Measurements from ENCODE around the gene DDX56. TPM values are rescaled to one million over a fixed set of nuclear protein-coding genes. Genes with fewer than 3 reads are reported as not detected.

DDX56 gene
- total and polyA plus RNA-seq, 2 donors, result 61.3 to 114 TPM

DNA sequence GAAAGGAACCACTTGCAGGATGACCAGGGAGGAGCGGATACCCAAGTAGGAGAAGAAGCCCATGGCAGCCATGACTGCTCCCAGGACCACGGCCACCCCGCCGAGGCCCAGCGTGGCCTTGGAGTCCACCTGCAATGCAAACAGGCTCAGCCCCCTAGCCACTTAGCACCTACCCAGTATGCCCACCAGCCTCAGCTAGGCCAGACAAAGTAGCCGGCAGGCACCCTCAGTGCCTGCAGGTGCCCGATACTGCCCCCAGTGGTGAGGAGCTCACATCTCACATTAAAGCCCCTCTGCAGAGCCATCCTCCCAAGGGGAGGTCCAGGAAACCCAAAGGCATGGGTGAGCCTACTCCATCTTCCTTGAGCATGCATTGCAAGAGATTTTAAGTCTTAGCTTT, 39.2 kb downstream of the DDX56 start:
- Histone ChIP-seq H3K9me3 (ENCODE audit: control insufficient read depth in 2 of 2, insufficient read depth in 1 of 2, low read length in 1 of 2) (no peaks in the 10 kb centered on the region), H3K27me3 (ENCODE audit: control insufficient read depth in 2 of 2, insufficient read depth in 1 of 2, low read length in 1 of 2) (no peaks in the 10 kb centered on the region), H3K4me3 (ENCODE audit: low read length in 2 of 2) (no peak overlapping the region), H3K27ac (ENCODE audit: low read depth in 1 of 2, low read length in 1 of 2) (no peak overlapping the region), H3K4me1 (ENCODE audit: control insufficient read depth in 2 of 2, insufficient read depth in 2 of 2, low read length in 2 of 2) (no peaks in the 10 kb centered on the region), H3K36me3 (ENCODE audit: control insufficient read depth in 2 of 2, insufficient read depth in 2 of 2, low read length in 1 of 2) (no peaks in the 10 kb centered on the region)
- 76% methylated on average over 7 of the region's 7 CpGs for WGBS
- peak in 8 of 9 donors; percentile 16 to 55 (median 26) for DNase-seq (ENCODE audit: low read depth in 6 of 9, low spot score in 9 of 9)

DNA sequence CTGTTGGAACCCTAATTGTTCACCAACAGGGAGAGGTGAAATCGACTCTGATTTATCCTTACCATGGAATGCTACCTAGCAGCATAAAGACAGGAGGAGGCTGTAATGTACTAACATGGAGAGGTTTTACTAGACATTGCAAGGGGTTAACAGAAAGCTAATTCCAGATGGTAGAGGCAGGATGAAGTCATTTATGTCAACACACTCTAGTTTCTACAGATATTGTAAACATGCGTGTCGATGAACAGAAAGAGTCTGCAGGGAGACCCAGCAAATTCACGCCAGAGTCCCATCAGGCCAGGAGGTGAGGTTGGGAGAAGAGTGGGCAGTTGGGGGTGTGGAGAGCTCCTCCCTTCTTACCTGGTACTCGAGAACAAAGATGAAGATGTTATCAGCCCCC, 39.6 kb downstream of the DDX56 start:
- H3K9me3 ChIP-seq (ENCODE audit: control insufficient read depth in 2 of 2, insufficient read depth in 1 of 2, low read length in 1 of 2), result no peaks in the 10 kb centered on the region
- no peaks in the 10 kb centered on the region for H3K36me3 ChIP-seq (ENCODE audit: control insufficient read depth in 2 of 2, insufficient read depth in 2 of 2, low read length in 1 of 2)
- no peaks in the 10 kb centered on the region for H3K27me3 ChIP-seq (ENCODE audit: control insufficient read depth in 2 of 2, insufficient read depth in 1 of 2, low read length in 1 of 2)
- 93% methylated on average over 5 of the region's 5 CpGs for WGBS
- no peak for DNase-seq (ENCODE audit: low read depth in 6 of 9, low spot score in 9 of 9)
- no peaks in the 10 kb centered on the region for H3K4me1 ChIP-seq (ENCODE audit: control insufficient read depth in 2 of 2, insufficient read depth in 2 of 2, low read length in 2 of 2)
- no peak overlapping the region for H3K27ac ChIP-seq (ENCODE audit: low read depth in 1 of 2, low read length in 1 of 2)
- no peak overlapping the region for H3K4me3 ChIP-seq (ENCODE audit: low read length in 2 of 2)

DNA sequence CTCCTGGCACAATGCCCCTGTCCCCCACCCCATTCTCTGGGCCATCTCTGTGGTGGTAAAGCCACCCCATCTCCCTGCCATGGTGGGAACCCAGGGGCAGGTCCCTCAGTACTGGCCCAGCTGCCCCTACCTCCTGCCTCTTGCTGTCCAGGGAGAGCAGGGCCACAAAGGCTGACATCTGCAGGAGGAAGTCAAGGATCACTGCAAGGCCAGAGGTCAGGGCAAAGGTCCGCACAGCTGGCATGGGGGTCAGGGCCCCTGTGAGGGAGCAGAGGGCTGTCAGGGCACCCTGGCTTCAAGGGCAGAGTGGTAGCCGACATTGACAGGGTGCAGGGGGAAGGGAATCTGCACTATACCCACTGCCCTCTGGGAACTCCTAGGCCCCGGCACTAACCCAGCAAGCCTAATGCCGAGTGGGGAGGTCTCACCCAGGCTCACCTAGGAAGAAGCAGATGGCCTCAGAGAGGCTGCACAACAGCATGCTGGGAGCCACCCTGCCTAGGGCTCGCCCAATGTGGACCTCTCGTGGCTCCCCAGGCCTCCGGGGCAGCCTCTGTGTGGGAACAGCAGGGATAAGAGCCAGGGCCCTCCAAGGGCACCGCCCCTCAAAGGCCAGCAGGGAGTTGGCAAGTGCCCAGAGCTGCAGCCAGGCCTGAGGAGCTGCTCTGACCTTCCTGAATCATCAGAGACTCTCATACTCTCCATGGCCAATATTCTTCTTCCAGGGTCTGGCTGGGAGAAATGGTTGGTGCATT, 40.2 kb downstream of the DDX56 start:
- 92% methylated on average over 8 of the region's 8 CpGs for WGBS
- no peak overlapping the region for H3K27ac ChIP-seq (ENCODE audit: low read depth in 1 of 2, low read length in 1 of 2)

DNA sequence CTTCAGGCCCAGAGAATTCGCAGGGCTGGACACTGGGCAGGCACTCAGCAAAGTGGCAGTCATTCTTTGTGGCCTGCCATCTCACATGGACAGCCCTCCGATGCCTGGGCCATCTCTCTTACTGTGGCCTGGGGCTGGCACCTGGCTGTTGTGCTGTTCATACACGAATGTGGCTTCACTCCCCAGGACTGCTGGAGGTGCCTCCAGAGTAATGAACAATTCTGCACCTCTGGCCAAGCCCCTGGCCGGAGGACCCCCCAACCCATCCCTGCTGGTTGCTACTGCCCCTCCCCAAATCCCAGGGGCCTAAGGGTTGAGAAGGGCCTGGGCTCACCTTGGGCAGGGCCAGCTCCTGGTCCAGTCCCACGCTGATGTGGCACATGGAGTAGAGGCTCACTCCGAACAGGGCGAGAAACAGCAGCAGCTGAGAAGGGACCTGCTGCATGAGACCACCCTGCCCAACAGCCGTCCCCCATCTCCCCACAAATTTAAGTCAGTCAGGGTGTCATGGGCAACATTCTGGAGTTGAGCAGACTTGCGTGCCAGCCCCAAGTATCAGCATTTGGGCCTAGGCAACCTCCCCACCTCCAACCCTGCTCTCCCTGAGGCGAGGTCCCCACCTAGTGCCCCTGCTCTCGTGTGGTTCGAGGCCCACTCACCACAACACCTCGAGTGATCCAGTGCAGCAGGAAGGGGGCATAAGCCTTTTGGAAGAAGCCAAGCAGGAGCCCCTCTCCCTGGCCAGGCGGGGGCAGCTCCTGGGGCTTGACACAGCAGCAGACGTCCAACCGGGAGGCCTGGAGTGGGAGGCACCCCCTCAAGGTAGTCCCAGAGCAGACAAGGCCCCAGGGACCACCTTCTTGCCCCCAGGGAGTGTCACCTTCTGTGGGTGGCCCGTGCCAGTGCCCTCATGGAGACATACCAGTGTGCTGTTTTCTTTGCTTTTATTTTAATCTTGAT, 42.0 kb downstream of the DDX56 start:
- H3K27ac ChIP-seq (ENCODE audit: low read depth in 1 of 2, low read length in 1 of 2), result no peak overlapping the region
- no peak overlapping the region for H3K4me3 ChIP-seq (ENCODE audit: low read length in 2 of 2)
- no peaks in the 10 kb centered on the region for H3K9me3 ChIP-seq (ENCODE audit: control insufficient read depth in 2 of 2, insufficient read depth in 1 of 2, low read length in 1 of 2)
- H3K27me3 ChIP-seq (ENCODE audit: control insufficient read depth in 2 of 2, insufficient read depth in 1 of 2, low read length in 1 of 2), result no peaks in the 10 kb centered on the region
- WGBS, result 91% methylated on average over 17 of the region's 17 CpGs
- no peak for DNase-seq (ENCODE audit: low read depth in 6 of 9, low spot score in 9 of 9)
- no peaks in the 10 kb centered on the region for H3K4me1 ChIP-seq (ENCODE audit: control insufficient read depth in 2 of 2, insufficient read depth in 2 of 2, low read length in 2 of 2)
- no peaks in the 10 kb centered on the region for H3K36me3 ChIP-seq (ENCODE audit: control insufficient read depth in 2 of 2, insufficient read depth in 2 of 2, low read length in 1 of 2)

More for the DNA sequence above, 40.2 kb downstream of the DDX56 start:
- no peaks in the 10 kb centered on the region for H3K9me3 ChIP-seq (ENCODE audit: control insufficient read depth in 2 of 2, insufficient read depth in 1 of 2, low read length in 1 of 2)
- no peak for DNase-seq (ENCODE audit: low read depth in 6 of 9, low spot score in 9 of 9)
- H3K4me1 ChIP-seq (ENCODE audit: control insufficient read depth in 2 of 2, insufficient read depth in 2 of 2, low read length in 2 of 2), result no peaks in the 10 kb centered on the region
- no peaks in the 10 kb centered on the region for H3K36me3 ChIP-seq (ENCODE audit: control insufficient read depth in 2 of 2, insufficient read depth in 2 of 2, low read length in 1 of 2)
- no peak overlapping the region for H3K4me3 ChIP-seq (ENCODE audit: low read length in 2 of 2)
- no peaks in the 10 kb centered on the region for H3K27me3 ChIP-seq (ENCODE audit: control insufficient read depth in 2 of 2, insufficient read depth in 1 of 2, low read length in 1 of 2)

DNA sequence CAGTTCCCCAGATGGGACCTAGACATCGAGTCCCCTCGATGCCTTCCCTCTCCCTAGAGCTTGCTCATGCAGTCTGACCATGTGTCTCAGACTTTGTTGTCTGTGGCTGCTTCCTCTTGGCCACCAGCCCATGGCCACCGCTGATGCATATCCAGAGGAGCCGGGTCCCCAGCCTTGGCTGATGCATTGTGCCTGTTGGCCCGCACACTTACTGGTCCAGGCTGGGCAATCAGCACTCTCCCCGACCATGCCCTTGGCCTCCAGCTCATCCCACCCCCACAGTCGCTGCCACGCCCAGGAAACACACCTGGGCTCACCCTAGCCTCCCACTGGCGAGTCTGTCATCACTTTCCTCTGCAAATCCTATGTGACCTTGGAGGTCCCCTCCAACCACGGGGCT, 42.7 kb downstream of the DDX56 start:
- DNase-seq (ENCODE audit: low read depth in 6 of 9, low spot score in 9 of 9), result no peak
- Histone ChIP-seq H3K4me1 (ENCODE audit: control insufficient read depth in 2 of 2, insufficient read depth in 2 of 2, low read length in 2 of 2) (no peaks in the 10 kb centered on the region), H3K27me3 (ENCODE audit: control insufficient read depth in 2 of 2, insufficient read depth in 1 of 2, low read length in 1 of 2) (no peaks in the 10 kb centered on the region), H3K36me3 (ENCODE audit: control insufficient read depth in 2 of 2, insufficient read depth in 2 of 2, low read length in 1 of 2) (no peaks in the 10 kb centered on the region), H3K4me3 (ENCODE audit: low read length in 2 of 2) (no peak overlapping the region), H3K9me3 (ENCODE audit: control insufficient read depth in 2 of 2, insufficient read depth in 1 of 2, low read length in 1 of 2) (peaks cover 0 to 6% of the 10 kb centered on the region in 2 donors), H3K27ac (ENCODE audit: low read depth in 1 of 2, low read length in 1 of 2) (no peak overlapping the region)
- WGBS, result 84% methylated on average over 10 of the region's 10 CpGs

DNA sequence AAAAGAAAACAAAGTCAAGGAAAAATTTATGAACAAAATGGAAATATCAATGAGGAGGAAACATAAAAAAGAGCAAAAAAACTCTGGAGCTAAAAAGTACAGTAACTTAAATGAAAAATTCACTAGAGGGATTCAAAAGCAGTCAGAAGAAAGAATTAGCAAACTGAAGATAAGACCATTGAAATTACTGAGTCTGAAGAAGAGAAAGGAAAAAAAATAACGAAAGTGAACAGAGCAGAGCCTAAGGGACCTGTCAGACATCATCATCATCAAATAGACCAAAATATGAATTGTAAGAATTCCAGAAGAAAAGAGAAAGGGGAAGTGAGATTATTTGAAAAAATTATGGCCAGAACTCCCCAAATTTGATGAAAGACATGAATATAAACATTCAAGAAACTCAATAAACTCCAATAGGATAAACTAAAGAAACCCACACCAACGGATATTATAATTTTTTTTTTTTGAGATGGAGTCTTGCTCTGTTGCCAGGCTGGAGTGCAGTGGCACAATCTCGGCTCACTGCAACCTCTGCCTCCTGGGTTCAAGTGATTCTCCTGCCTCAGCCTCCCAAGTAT, 48.8 kb downstream of the DDX56 start:
- Histone ChIP-seq H3K4me3 (ENCODE audit: low read length in 2 of 2) (no peak overlapping the region), H3K27me3 (ENCODE audit: control insufficient read depth in 2 of 2, insufficient read depth in 1 of 2, low read length in 1 of 2) (peaks cover 0 to 3% of the 10 kb centered on the region in 2 donors), H3K36me3 (ENCODE audit: control insufficient read depth in 2 of 2, insufficient read depth in 2 of 2, low read length in 1 of 2) (no peaks in the 10 kb centered on the region), H3K27ac (ENCODE audit: low read depth in 1 of 2, low read length in 1 of 2) (no peak overlapping the region), H3K4me1 (ENCODE audit: control insufficient read depth in 2 of 2, insufficient read depth in 2 of 2, low read length in 2 of 2) (no peaks in the 10 kb centered on the region), H3K9me3 (ENCODE audit: control insufficient read depth in 2 of 2, insufficient read depth in 1 of 2, low read length in 1 of 2) (peaks cover 0 to 9% of the 10 kb centered on the region in 2 donors)
- DNase-seq (ENCODE audit: low read depth in 6 of 9, low spot score in 9 of 9), result no peak
- WGBS, result 93% methylated on average over 3 of the region's 3 CpGs

DNA sequence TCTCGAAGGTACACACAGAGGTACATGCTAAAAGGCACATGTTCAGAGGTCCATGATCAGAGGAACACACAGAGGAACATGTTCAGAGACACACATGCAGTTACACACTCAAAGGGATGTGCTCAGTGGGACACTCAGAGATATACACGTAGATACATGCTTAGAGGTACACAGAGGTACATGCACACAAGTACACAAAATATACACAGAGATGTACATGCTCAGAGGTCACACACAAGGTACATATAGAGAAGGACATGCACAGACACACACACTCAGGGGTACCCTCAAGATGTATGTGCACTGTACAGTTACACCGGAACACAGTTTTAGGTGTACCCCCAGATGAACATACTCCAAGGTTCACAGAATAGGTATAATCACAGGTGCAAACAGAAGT, 51.4 kb downstream of the DDX56 start:
- no peaks in the 10 kb centered on the region for H3K36me3 ChIP-seq (ENCODE audit: control insufficient read depth in 2 of 2, insufficient read depth in 2 of 2, low read length in 1 of 2)
- H3K9me3 ChIP-seq (ENCODE audit: control insufficient read depth in 2 of 2, insufficient read depth in 1 of 2, low read length in 1 of 2), result peaks cover 0 to 9% of the 10 kb centered on the region in 2 donors
- H3K4me3 ChIP-seq (ENCODE audit: low read length in 2 of 2), result no peak overlapping the region
- no peaks in the 10 kb centered on the region for H3K4me1 ChIP-seq (ENCODE audit: control insufficient read depth in 2 of 2, insufficient read depth in 2 of 2, low read length in 2 of 2)
- no peak for DNase-seq (ENCODE audit: low read depth in 6 of 9, low spot score in 9 of 9)
- WGBS, result 94% methylated on average over 3 of the region's 3 CpGs
- H3K27ac ChIP-seq (ENCODE audit: low read depth in 1 of 2, low read length in 1 of 2), result no peak overlapping the region
- peaks cover 0 to 3% of the 10 kb centered on the region in 2 donors for H3K27me3 ChIP-seq (ENCODE audit: control insufficient read depth in 2 of 2, insufficient read depth in 1 of 2, low read length in 1 of 2)

DNA sequence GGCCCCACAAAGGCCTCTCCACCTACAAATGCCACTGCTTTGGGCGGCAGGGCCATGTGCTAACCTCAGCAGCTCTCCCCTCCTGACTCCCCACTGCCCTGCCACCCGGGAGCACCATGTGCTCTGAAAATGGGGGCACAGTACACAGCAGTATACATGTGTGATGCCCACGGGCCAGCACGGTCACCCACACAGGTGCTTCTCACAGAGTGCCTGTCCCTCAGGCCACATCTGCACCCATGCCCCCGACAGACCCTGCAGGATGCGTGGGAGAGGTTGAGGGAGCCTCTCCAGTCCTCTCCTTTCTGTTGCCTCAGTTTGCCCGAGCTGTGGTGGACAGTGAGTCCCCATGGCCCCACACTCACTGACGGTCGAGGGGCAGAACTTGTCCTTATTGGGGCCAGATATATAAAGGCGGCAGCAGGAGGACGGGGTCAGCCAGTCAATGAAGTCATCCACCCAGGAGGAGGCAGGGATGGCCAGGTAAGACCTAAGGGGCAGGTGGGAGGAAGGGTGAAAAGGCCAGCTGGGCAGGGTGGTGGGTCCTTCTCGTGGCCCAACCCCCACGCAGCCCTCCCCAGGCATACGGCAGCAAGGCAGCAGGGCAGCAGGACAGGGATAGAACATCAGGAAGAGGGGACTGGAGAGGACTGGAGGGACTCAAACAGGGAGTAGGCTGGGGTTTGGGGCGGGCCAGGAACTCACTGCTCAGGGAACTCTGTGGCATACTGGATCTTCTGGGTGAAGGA, 52.2 kb downstream of the DDX56 start:
- no peak for DNase-seq (ENCODE audit: low read depth in 6 of 9, low spot score in 9 of 9)
- no peaks in the 10 kb centered on the region for H3K4me1 ChIP-seq (ENCODE audit: control insufficient read depth in 2 of 2, insufficient read depth in 2 of 2, low read length in 2 of 2)
- H3K27me3 ChIP-seq (ENCODE audit: control insufficient read depth in 2 of 2, insufficient read depth in 1 of 2, low read length in 1 of 2), result peaks cover 0 to 3% of the 10 kb centered on the region in 2 donors
- no peaks in the 10 kb centered on the region for H3K36me3 ChIP-seq (ENCODE audit: control insufficient read depth in 2 of 2, insufficient read depth in 2 of 2, low read length in 1 of 2)
- 94% methylated on average over 15 of the region's 15 CpGs for WGBS
- H3K4me3 ChIP-seq (ENCODE audit: low read length in 2 of 2), result no peak overlapping the region
- peaks cover 0 to 8% of the 10 kb centered on the region in 2 donors for H3K9me3 ChIP-seq (ENCODE audit: control insufficient read depth in 2 of 2, insufficient read depth in 1 of 2, low read length in 1 of 2)
- H3K27ac ChIP-seq (ENCODE audit: low read depth in 1 of 2, low read length in 1 of 2), result no peak overlapping the region

Data from thymus (tissue), 11 donors.